Measurements from ENCODE around the gene C3orf52.
"Not testable (repeated sequence)": the region's sequence is repeated elsewhere in the genome, so short reads cannot be mapped to it uniquely, and the experiment has no call there.

Gene C3orf52

GRCh38 chr3:112061152-112061551 is 25.0 kb upstream of the C3orf52 start:
- H3K4me1 ChIP-seq (ENCODE audit: control insufficient read depth, insufficient read depth, low read length): no peaks in the 10 kb centered on the region
- no peaks in the 10 kb centered on the region for H3K27me3 ChIP-seq (ENCODE audit: control insufficient read depth, insufficient read depth, low read length)
- H3K9me3 ChIP-seq (ENCODE audit: control insufficient read depth, low read length): no peaks in the 10 kb centered on the region
- no peak overlapping the region for H3K4me3 ChIP-seq (ENCODE audit: low read length)
- no peaks in the 10 kb centered on the region for H3K36me3 ChIP-seq (ENCODE audit: control insufficient read depth, insufficient read depth, low read length)
- H3K9ac ChIP-seq (ENCODE audit: low read length): no peak overlapping the region

- peaks cover 18% of the 10 kb centered on the region for H3K4me1 ChIP-seq (ENCODE audit: control insufficient read depth, insufficient read depth, low read length)
- not testable (repeated sequence) for H3K27me3 ChIP-seq (ENCODE audit: control insufficient read depth, insufficient read depth, low read length); H3K9me3 ChIP-seq (ENCODE audit: control insufficient read depth, low read length); H3K36me3 ChIP-seq (ENCODE audit: control insufficient read depth, insufficient read depth, low read length); H3K4me3 ChIP-seq (ENCODE audit: low read length)
- H3K9ac ChIP-seq (ENCODE audit: low read length): peak overlapping the region; percentile 34
Measured at GRCh38 chr3:112072387-112073060, 13.7 kb upstream of the C3orf52 start.

- H3K4me1 ChIP-seq (ENCODE audit: control insufficient read depth, insufficient read depth, low read length): peaks cover 18% of the 10 kb centered on the region
- no peaks in the 10 kb centered on the region for H3K27me3 ChIP-seq (ENCODE audit: control insufficient read depth, insufficient read depth, low read length)
- no peaks in the 10 kb centered on the region for H3K36me3 ChIP-seq (ENCODE audit: control insufficient read depth, insufficient read depth, low read length)
- no peak overlapping the region for H3K9ac ChIP-seq (ENCODE audit: low read length)
- H3K9me3 ChIP-seq (ENCODE audit: control insufficient read depth, low read length): no peaks in the 10 kb centered on the region
- no peak overlapping the region for H3K4me3 ChIP-seq (ENCODE audit: low read length)
Measured at GRCh38 chr3:112074006-112074405, 12.2 kb upstream of the C3orf52 start.

DNA sequence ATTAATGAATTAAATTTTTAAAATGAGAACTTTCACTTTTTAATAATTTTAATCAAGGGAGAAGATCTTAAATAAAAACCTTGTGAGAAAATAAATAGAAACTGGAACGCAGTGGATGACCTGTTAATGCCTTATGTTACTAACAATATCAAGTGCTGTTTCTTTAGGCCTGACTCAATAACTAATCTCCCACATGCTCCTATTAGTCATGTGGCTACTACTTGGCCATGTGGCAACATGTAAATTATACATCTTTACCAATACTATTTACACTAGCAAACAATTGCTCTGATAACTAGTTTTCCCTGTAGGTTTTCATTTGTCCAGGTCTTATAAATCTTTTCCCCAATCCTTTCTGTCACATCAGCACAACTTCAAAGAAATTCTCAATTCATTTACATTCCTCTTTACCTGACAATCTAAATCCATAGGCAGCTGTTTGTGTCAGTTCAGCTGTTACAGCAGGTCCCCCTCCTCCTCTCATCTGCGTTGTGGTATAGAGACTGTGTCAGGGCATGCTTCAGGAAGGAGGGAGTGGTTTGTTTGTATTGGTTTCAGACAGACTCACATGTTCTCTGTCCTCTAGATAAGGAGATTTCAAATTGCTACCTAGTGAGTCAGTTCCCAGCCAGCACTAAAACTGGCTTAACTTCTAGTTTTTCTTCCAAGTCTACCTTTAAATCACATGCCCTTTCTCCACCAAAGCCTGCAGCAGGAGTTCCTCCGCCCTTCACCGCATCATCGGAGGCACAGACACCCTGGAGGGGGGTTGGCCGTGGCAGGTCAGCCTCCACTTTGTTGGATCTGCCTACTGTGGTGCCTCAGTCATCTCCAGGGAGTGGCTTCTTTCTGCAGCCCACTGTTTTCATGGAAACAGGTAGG is 11.3 kb upstream of the C3orf52 start:
- Histone ChIP-seq H3K4me3 (ENCODE audit: low read length) (peak overlapping the region; percentile 33), H3K4me1 (ENCODE audit: control insufficient read depth, insufficient read depth, low read length) (peaks cover 18% of the 10 kb centered on the region)

DNA sequence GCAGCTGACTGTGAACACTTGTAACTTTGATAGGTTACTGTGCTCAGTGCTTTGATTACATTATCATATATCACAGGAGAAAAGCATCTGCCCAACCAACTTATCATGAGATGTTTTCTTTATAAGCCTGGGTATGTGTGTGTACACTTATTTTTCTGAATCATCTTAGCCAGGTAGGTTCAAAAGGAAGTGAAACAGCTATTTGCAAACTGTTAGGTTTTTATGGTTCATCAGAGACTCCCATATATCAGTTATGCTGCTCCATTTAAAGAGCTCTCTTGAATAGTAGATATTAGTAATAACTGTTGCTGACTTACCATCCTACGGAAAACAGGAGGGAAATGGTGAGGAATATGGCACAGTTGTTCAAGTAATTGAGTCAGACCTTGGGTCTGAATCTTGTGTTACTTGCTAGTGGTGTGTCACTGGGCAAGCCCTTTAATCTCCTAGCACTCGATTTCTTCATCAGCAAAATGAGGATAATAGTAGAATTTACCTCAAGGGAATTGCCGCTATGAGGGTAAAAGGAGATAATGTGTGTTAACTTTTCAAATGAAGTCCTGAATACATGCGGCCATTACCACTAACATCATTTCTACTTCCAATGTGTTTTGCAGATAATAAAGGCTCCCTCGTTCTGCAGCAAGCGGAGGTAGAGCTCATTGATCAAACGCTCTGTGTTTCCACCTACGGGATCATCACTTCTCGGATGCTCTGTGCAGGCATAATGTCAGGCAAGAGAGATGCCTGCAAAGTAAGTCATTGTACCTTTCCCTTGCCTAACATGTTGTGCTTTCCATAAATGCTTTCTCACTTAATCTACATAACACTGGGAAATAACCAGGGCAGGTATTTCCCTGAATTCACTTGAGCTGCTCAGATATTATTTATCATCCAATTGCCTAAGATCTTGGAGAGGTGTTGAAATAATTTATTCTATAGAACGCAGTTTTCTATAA is 7.8 kb upstream of the C3orf52 start:
- H3K27me3 ChIP-seq (ENCODE audit: control insufficient read depth, insufficient read depth, low read length): no peaks in the 10 kb centered on the region
- no peak overlapping the region for H3K4me3 ChIP-seq (ENCODE audit: low read length)
- H3K4me1 ChIP-seq (ENCODE audit: control insufficient read depth, insufficient read depth, low read length): peaks cover 15% of the 10 kb centered on the region
- no peak overlapping the region for H3K9ac ChIP-seq (ENCODE audit: low read length)
- no peaks in the 10 kb centered on the region for H3K36me3 ChIP-seq (ENCODE audit: control insufficient read depth, insufficient read depth, low read length)
- H3K9me3 ChIP-seq (ENCODE audit: control insufficient read depth, low read length): no peaks in the 10 kb centered on the region

More for the DNA sequence above, 11.3 kb upstream of the C3orf52 start:
- Histone ChIP-seq H3K9me3 (ENCODE audit: control insufficient read depth, low read length) (no peaks in the 10 kb centered on the region), H3K9ac (ENCODE audit: low read length) (peak overlapping the region; percentile 50), H3K36me3 (ENCODE audit: control insufficient read depth, insufficient read depth, low read length) (no peaks in the 10 kb centered on the region), H3K27me3 (ENCODE audit: control insufficient read depth, insufficient read depth, low read length) (no peaks in the 10 kb centered on the region)

DNA sequence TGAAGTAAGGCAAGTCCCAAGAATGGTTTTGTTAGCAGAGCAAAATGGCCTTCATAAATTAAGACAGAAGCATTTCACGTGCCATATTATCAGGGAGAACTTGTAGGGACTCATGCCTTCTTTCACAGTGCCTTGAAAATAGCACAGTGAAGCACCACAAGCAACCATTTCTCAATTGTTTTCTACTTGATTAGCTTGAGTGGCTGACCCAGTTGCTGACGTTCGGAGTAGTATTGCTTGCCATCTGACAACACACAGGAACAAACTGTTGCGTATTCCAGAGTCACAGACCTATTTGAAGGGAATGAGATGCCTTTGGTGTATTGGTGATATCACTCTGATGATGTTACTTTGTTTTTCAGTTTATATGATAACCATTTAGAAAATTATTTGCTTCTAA is 3.0 kb upstream of the C3orf52 start:
- Histone ChIP-seq H3K9ac (ENCODE audit: low read length) (no peak overlapping the region), H3K4me1 (ENCODE audit: control insufficient read depth, insufficient read depth, low read length) (peaks cover 16% of the 10 kb centered on the region), H3K36me3 (ENCODE audit: control insufficient read depth, insufficient read depth, low read length) (no peaks in the 10 kb centered on the region), H3K9me3 (ENCODE audit: control insufficient read depth, low read length) (no peaks in the 10 kb centered on the region), H3K27me3 (ENCODE audit: control insufficient read depth, insufficient read depth, low read length) (no peaks in the 10 kb centered on the region), H3K4me3 (ENCODE audit: low read length) (no peak overlapping the region)

DNA sequence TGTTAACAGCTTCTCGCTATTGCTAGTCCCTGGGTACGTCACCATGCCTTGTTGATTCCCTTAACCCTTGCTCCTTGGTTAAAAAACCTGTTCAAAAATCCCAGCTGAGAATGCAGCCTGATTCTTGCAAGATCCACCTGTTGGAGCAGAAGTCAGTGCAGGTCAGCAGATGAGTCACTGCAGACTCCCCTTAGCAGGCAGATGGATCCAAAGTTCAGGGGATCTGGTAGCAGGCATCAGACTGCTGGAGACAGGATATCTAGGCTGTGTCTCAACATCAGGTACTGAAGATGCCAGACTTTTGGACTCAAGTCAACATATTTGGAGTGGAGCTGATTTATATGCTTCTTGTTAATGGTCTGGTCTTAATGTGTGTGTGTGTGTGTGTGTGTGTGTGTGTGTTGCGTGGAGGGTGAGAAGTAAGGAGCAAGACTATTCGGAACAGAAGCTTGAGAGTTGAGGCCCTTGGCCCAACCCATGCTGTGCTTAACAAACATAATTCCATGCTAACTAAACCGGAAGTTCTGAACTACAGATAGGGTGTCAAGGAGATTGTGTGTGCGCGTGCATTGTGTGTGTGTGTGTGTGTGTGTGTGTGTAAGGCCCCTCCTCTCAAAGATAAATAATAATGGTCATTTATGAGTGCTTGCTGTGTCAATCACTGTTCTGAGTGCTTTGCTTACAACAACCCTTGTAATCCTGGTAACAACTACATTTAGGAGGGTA is 1.0 kb upstream of the C3orf52 start:
- H3K27me3 ChIP-seq (ENCODE audit: control insufficient read depth, insufficient read depth, low read length): no peaks in the 10 kb centered on the region
- H3K4me3 ChIP-seq (ENCODE audit: low read length): peak overlapping the region; percentile 21
- H3K4me1 ChIP-seq (ENCODE audit: control insufficient read depth, insufficient read depth, low read length): peaks cover 23% of the 10 kb centered on the region
- H3K36me3 ChIP-seq (ENCODE audit: control insufficient read depth, insufficient read depth, low read length): no peaks in the 10 kb centered on the region
- H3K9ac ChIP-seq (ENCODE audit: low read length): peak overlapping the region; percentile 93
- H3K9me3 ChIP-seq (ENCODE audit: control insufficient read depth, low read length): no peaks in the 10 kb centered on the region

GRCh38 chr3:112085735-112086075 is 484 bp upstream of the C3orf52 start:
- Histone ChIP-seq H3K27me3 (ENCODE audit: control insufficient read depth, insufficient read depth, low read length) (no peaks in the 10 kb centered on the region), H3K9me3 (ENCODE audit: control insufficient read depth, low read length) (no peaks in the 10 kb centered on the region), H3K4me3 (ENCODE audit: low read length) (peak overlapping the region; percentile 21), H3K36me3 (ENCODE audit: control insufficient read depth, insufficient read depth, low read length) (no peaks in the 10 kb centered on the region), H3K4me1 (ENCODE audit: control insufficient read depth, insufficient read depth, low read length) (peaks cover 29% of the 10 kb centered on the region), H3K9ac (ENCODE audit: low read length) (peak overlapping the region; percentile 93)

- peak overlapping the region; percentile 93 for H3K9ac ChIP-seq (ENCODE audit: low read length)
- H3K36me3 ChIP-seq (ENCODE audit: control insufficient read depth, insufficient read depth, low read length): no peaks in the 10 kb centered on the region
- H3K27me3 ChIP-seq (ENCODE audit: control insufficient read depth, insufficient read depth, low read length): no peaks in the 10 kb centered on the region
- peak overlapping the region; percentile 68 for H3K4me3 ChIP-seq (ENCODE audit: low read length)
- H3K9me3 ChIP-seq (ENCODE audit: control insufficient read depth, low read length): no peaks in the 10 kb centered on the region
- H3K4me1 ChIP-seq (ENCODE audit: control insufficient read depth, insufficient read depth, low read length): peaks cover 39% of the 10 kb centered on the region
Measured at GRCh38 chr3:112086875-112087524, 811 bp downstream of the C3orf52 start.

GRCh38 chr3:112087746-112088145 is 1.6 kb downstream of the C3orf52 start:
- no peak overlapping the region for H3K4me3 ChIP-seq (ENCODE audit: low read length)
- no peaks in the 10 kb centered on the region for H3K36me3 ChIP-seq (ENCODE audit: control insufficient read depth, insufficient read depth, low read length)

DNA sequence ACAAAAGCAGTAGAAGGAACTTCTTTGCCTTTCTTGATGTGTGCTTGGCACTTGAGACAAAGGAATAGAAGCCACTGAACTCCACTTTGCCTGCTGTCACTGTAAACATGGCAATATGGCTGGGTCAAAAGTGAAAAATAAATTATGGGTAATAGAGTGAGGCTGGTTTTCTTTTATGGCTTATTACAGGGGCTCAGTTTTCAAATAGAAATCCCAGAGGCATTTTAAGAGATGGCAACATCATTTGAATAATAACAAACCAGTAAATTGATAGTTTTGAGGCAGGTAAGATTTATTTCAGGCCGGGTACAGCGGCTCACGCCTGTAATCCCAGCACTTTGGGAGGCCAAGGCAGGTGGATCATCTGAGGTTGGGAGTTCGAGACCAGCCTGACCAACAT is 2.8 kb downstream of the C3orf52 start:
- no peaks in the 10 kb centered on the region for H3K27me3 ChIP-seq (ENCODE audit: control insufficient read depth, insufficient read depth, low read length)
- H3K4me1 ChIP-seq (ENCODE audit: control insufficient read depth, insufficient read depth, low read length): peaks cover 53% of the 10 kb centered on the region
- no peak overlapping the region for H3K9ac ChIP-seq (ENCODE audit: low read length)
- no peaks in the 10 kb centered on the region for H3K36me3 ChIP-seq (ENCODE audit: control insufficient read depth, insufficient read depth, low read length)
- no peak overlapping the region for H3K4me3 ChIP-seq (ENCODE audit: low read length)
- H3K9me3 ChIP-seq (ENCODE audit: control insufficient read depth, low read length): no peaks in the 10 kb centered on the region

More at GRCh38 chr3:112087746-112088145, 1.6 kb downstream of the C3orf52 start:
- Histone ChIP-seq H3K9me3 (ENCODE audit: control insufficient read depth, low read length) (no peaks in the 10 kb centered on the region), H3K9ac (ENCODE audit: low read length) (peak overlapping the region; percentile 93), H3K4me1 (ENCODE audit: control insufficient read depth, insufficient read depth, low read length) (peaks cover 47% of the 10 kb centered on the region), H3K27me3 (ENCODE audit: control insufficient read depth, insufficient read depth, low read length) (no peaks in the 10 kb centered on the region)

All from mucosa of stomach (tissue), 1 donor.